Stimulated activated CD4-positive, alpha-beta T cell treated with anti-CD3 and anti-CD28 coated beads, Interleukin-2, amount 100 ng/mL, for 48 hours (primary cell): ENCODE data around the gene CCL26.
"Not testable (repeated sequence)": the region's sequence is repeated elsewhere in the genome, so short reads cannot be mapped to it uniquely, and the experiment has no call there.

Experiments used
- DNase-seq, 2 donors: peaks; one replicate each; pipeline ENCODE4 v3.0.0-alpha.2; 2020

The CCL26 gene

DNA sequence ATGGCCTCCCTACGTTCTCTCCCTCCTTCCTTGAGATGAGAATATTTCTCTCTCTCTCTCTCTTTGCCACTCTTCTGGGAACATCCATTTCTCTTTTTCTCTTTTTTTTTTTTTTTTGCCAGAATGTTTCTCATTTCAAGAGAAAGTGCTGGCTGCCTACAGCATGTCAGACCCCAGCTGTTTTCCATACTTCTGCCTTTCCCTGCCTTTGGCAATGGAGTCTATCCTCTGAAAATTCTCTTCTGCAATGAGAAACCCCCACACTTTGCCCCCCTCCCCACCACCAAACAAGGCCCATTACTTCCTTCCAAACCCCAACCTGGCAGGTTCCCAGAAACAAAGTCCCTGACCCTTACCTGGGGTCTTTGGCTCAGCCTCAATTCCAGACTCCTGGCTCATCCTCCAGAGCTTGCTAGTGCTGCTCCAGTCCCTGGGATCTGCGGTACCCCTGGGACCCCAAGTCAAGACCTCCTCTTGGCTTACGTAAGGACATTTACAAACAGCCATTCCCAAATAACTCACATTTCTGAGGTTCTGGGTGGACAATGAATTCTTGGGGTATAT is 17.4 kb upstream of the CCL26 start:
- no peak for DNase-seq

DNA sequence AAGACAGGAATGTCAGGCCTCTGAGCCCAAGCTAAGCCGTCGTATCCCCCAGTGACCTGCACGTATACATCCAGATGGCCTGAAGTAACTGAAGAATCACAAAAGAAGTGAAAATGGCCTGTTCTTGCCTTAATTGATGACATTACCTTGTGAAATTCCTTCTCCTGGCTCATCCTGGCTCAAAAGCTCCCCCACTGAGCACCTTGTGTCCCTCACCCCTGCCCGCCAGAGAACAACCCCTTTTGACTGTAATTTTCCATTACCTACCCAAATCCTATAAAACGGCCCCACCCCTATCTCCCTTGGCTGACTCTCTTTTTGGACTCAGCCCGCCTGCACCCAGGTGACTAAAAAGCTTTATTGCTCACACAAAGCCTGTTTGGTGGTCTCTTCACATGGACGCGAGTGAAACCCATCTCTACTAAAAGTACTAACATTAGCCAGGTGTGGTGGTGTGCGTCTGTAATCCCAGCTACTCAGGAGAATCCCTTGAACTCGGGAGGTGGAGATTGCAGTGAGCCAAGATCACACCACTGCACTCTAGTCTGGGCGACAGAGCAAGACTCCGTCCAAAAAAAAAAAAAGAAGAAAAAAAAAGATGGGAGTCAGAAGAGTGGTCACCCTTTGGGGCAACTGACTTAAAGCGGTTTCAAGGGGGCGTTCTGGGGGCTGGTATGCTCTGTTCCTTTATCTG is 16.3 kb upstream of the CCL26 start:
- not testable (repeated sequence) for DNase-seq

- DNase-seq = not testable (repeated sequence)
Measured at GRCh38 chr7:75783058-75783457, 11.0 kb upstream of the CCL26 start.

GRCh38 chr7:75780647-75781273 is 8.7 kb upstream of the CCL26 start:
- not testable (repeated sequence) for DNase-seq

DNA sequence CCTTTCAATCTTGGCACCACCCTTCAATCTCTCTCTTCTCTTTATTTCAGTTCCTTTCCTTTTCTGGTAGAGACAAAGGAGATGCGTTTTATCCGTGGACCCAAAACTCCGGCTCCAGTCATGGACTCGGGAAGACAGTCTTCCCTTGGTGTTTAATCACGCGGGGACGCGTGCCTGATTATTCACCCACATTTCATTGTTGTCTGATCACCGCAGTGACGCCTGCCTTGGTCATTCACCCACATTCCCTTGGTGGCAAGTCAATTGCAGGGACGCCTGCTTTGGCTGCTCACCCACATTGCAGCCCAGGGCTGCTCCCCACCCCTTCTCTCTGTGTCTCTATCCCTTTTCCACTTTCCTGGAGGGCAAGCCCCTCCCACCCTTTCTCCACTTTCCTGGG is 7.5 kb upstream of the CCL26 start:
- not testable (repeated sequence) for DNase-seq

DNA sequence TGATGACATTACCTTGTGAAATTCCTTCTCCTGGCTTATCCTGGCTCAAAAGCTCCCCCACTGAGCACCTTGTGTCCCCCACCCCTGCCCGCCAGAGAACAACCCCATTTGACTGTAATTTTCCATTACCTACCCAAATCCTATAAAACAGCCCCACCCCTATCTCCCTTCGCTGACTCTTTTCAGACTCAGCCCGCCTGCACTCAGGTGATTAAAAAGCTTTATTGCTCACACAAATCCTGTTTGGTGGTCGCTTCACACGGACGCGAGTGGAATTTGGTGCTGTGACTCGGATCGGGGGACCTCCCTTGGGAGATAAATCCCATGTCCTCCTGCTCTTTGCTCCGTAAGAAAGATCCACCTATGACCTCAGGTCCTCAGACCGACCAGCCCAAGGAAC is 7.0 kb upstream of the CCL26 start:
- DNase-seq = not testable (repeated sequence)

DNA sequence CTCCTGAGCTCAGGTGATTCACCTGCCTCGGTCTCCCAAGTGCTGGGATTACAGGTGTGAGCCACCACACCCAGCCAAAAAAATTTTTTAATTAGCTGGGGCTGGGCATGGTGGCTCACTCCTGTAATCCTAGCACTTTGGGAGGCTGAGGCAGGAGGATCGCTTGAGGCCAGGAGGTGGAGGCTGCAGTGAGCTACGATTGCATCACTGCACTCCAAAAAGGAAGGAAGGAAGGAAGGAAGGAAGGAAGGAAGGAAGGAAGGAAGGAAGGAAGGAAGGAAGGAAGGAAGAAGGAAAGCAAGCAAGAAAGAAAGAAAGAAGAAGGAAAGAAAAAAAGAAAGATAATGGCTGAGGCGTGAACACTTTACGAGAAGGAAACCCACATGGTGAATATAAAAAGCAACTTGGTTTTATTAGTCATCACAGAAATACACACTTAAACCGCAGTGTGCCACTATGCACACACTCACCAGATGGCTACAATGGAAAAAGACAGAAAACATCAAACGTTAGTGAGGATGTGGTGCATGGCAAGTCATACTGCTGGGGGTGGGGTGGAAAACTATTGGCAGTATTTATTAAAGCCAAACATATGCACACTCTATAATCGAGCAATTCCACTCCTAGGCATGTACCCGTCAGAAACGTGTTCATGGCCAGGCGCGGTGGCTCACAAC is 4.4 kb upstream of the CCL26 start:
- DNase-seq = peak; percentile 35 to 38

DNA sequence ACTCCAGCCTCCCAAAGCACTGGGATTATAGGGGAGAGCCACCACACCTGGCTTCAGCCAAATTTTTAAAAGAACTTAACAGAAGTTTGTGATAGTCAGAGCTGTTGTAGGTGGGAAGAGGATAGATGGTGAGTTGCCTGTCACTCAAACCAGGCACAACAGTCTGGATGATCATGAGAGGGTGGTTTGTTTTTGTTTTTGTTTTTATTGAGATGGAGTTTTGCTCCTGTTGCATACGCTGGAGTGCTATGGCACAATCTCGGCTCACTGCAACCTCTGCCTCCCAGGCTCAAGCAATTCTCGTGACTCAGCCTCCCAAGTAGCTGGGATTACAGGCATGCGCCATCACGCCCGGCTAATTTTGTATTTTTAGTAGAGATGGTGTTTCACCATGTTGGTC is 1.9 kb upstream of the CCL26 start:
- DNase-seq = not testable (repeated sequence)

DNA sequence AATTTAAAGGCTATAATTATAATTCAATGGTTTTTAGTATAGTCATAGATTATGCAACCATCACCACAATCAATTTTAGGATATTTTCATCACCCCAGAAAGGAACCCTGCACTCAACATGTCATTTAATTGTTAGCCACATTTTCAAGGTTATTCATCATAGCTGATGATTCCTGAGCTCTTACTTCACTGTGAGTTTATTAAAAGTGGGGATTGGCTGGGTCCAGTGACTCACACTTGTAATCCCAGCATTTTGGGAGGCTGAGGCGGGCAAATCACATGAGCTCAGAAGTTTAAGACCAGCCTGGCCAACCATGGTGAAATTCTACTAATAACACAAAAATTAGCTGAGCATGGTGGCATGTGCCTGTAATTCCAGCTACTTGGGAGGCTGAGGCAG is 787 bp downstream of the CCL26 start:
- DNase-seq = no peak

DNA sequence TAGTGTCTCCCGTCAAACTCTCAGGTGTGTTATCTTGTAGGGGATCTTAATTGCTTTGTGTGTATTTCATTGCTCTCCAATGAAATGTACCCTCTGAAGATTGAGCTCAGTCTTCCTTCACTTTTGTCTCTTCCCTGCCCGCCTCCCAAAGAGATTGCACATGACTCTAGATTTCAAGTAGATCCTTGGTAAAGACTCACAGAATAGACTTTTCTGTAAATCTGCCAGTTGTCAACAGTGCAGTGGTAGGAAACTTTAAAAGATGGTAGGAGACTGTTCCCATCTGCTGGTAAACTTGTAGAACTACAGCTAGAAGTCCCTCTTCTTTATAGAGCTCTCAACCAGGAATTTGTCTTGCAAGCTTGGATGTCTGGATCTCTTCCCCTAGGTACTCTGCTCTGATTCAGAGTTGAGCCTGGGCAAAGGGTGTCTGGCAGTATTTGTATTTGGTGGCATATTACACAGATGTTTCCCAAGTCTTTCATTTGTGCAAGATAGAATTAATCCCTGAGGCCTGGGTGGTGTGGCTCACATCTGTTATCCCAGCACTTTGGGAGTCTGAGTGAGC is 9.6 kb downstream of the CCL26 start:
- no peak for DNase-seq

- not testable (repeated sequence) for DNase-seq
Measured at GRCh38 chr7:75761801-75762200, 10.2 kb downstream of the CCL26 start.

GRCh38 chr7:75758491-75758890 is 13.5 kb downstream of the CCL26 start:
- no peak for DNase-seq

DNA sequence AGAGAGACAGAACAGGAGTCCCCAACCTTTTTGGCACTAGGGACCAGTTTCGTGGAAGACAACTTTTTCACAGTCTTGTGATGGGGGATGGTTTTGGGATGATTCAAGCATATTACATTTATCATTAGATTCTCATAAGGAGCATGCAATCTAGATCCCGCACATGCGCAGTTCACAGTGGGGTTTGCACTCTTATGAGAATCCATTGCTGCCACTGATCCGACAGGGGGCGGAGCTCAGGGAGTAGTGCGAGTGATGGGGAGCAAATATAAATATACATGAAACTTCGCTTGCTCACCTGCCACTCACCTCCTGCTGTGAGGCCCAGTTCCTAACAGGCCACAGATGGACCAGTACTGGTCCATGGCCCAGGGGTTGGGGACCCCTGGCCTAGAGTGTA is 14.2 kb downstream of the CCL26 start:
- DNase-seq = no peak

DNA sequence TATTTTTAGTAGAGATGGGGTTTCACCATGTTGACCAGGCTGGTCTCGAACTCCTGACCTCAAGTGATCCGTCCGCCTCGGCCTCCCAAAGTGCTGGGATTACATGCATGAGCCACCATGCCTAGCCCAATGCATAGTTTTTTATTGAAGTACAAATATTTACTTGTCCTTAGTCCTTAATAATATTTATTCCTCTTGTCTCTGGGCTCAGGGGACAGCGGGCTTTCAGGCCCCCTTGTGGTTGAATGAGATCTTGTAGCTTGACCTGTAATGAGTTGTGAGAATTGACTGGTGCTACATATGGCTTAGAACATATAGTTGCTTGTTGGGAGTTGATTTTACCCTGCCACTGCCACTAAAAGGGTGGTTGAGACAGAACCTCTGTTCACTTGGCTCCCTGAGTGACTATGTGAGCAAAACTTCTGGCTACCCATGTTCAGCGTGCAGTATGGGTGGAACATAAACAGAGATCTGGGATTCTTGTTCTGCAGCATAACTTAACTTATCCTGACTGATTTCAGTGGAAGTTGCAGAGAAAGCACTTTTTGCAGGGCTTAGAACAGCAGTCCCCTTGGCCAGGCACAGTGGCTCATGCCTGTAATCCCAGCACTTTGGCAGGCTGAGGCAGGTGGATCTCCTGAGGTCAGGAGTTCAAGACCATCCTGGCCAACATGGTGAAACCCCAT is 14.9 kb downstream of the CCL26 start:
- DNase-seq = no peak

GRCh38 chr7:75756206-75756990 is 15.6 kb downstream of the CCL26 start:
- DNase-seq = no peak

GRCh38 chr7:75743455-75743859 is 28.6 kb downstream of the CCL26 start:
- DNase-seq = no peak

- no peak for DNase-seq
Measured at GRCh38 chr7:75740846-75741497, 31.0 kb downstream of the CCL26 start.

GRCh38 chr7:75739796-75740672 is 32.0 kb downstream of the CCL26 start:
- peak in 1 of 2 donors; percentile 28 for DNase-seq

GRCh38 chr7:75738975-75739795 is 32.8 kb downstream of the CCL26 start:
- DNase-seq = peak; percentile 98 to 100

GRCh38 chr7:75738604-75738974 is 33.4 kb downstream of the CCL26 start, which contains the start of gene HIP1:
Gene HIP1, minus strand, starts transcription at chr7:75738941. Its CDS starts 21 bp downstream, at chr7:75738920.
- no peak for DNase-seq
